SH-SY5Y (cell line): ENCODE data around the gene PHLPP1.

Experiments used
- GATA2 ChIP-seq: IDR thresholded peaks from 2 replicates; pipeline ENCODE4 v1.6.1; 2011; ENCODE audit warnings: mild to moderate bottlenecking, low read depth, low read length
- GATA3 ChIP-seq: IDR thresholded peaks from 2 replicates; pipeline ENCODE4 v1.6.1; 2011; ENCODE audit warnings: low read depth, mild to moderate bottlenecking, low read length, moderate library complexity

PHLPP1 gene

DNA sequence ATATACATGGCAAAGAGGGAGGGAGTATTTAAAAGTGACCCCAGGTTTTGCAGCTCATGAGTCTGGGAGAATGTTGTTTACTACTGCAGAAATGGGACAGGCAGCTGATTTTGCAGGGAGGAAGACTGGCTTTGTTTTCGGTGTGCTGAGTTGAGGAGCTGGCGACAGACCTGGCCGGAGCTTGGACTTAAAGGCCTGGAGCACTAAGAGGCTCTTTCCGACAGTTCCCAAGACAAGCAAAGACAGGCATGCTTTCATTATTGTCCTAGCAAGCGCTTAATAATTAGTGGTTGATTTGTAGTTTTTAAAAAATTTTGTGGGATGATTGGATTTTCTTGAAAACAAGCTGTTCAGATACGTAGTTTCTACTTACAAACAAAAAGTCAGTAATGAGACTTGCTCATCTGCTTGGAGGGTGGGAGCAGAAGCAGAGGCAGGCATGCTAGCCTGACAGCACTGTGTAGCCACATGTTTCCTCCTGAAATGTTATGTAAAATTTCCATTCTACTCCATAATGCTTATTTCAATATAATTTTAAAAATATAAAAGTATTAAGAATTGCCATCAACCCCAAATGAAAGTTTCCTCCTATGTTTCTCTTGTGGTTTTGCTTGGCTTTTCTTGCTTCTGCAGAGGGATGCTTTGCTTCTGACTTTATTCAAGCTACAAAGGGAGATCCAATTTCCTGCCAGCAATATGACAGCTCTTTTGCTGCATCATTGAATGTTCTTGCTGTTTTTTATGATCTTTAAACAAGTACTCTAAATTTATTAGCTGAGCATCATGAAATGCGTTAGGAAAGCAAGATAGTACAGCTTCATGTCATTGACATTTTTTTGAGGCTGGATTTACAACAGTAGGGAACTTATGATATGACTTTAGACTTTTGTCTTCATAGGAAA, 75.8 kb downstream of the PHLPP1 start:
- no peak for TF ChIP-seq GATA3
- no peak for TF ChIP-seq GATA2

DNA sequence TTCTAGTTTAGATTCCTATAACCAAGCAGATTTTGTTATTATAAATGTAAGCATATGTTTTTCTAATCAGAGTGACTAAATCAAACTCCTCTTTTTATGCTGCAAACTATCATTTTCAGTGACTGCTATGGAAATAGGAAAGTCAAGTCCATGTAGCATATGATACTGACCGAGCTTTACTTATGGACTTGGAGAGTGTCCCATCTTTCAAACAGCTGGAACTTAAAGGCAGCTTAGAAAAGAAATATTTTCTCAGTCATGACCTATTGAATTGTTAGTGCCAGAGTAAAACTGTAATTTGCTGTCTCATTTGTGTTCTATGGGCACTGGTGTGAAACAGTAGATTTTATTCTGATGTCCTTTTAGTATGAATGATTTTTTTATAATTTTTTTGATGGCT, 76.7 kb downstream of the PHLPP1 start:
- TF ChIP-seq GATA3 (no peak), GATA2 (no peak)

DNA sequence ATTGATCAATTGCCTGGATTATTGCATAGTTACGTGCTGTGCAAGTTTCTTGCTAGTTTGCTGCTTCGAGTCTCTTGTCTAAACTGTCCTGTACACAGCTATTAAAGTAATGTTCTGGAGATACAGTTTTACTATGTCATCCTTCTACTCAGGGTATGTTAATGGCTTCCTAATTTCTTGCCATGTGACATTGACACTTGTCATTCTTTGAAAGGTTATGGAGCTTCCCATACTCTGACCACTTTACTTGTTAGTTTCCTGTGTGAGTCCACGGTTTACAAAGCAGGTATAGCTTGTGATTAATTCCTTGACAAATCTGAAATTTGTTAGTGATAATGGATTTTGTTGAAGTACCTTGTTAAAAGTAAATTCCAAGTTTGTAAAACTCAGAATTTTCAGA, 80.5 kb downstream of the PHLPP1 start:
- no peak for TF ChIP-seq GATA3
- no peak for TF ChIP-seq GATA2

DNA sequence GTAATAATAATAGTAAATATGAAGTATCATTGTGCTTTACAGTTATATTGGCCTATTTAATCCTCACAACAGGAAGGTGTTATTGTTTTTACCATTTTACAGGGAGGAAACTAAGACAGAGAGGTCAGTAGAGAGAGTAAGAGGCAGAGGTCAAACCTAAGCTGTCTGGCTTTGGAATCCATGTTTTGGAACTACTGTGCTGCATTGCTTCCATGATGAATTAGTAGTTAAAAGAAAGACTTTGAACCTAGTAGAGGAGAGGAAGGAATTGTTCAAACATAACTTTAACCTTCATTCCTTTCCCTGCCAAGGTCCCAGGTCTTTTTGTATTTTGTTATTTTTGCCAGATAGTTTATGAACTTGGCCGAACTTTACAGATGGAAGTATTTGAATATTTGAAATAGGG, 80.9 kb downstream of the PHLPP1 start:
- TF ChIP-seq GATA2 (no peak), GATA3 (no peak)

DNA sequence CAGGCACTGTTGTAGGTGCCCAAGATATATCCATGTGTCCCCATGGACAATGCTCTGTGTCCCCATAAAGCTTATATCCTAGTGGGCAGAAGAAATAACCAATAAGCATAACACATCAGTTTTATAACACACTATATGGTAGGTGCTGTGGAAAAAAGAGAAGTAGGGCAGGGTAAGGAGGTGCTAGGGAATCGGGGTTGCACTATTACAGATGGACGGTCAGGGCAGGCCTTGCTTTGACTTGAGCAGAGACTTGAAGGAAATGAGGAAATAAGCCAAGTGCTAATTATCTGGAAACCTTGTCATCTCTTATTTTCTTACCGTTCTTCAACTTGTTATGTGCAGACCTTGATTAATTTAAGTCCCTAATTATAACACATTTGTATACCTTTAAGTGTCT, 82.0 kb downstream of the PHLPP1 start:
- no peak for TF ChIP-seq GATA2
- TF ChIP-seq GATA3, result no peak

DNA sequence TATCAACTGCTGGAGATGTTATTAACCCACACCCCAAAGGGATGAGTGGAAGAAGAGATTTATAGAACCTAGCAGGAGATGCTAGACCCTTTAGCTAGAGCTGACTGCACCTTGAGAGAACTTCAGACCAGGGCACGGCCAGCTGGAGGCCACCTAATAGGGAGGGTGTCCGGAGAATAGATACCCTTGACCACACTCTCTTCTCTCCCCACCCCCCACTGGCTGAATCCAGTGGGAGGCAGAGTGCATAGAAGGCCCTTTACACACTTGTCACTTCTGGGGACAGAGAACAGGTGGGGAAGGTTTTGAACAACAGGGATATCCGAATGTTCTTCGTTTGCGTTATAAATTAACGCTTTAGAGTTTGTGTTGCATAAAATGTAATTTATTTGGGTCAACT, 84.6 kb downstream of the PHLPP1 start:
- no peak for TF ChIP-seq GATA3
- TF ChIP-seq GATA2, result no peak

DNA sequence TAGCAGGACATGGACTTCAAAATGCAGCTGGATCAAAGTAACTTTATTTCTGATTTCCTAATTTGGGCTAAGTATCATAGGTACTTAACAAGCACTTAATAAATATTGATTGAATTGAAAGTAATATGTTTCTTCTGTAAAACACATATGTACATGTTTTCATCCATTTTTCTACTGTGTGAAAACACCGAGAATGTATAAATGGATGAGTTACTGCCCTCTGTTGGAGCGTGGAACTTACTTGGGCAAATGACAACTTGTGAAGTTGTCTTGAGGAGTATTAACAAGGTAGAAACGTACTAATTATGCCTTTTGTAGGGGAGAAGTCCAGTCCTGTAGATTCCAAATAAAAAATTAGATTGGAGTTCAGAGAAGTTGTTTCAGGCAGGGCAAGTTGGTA, 87.2 kb downstream of the PHLPP1 start:
- no peak for TF ChIP-seq GATA2
- no peak for TF ChIP-seq GATA3

DNA sequence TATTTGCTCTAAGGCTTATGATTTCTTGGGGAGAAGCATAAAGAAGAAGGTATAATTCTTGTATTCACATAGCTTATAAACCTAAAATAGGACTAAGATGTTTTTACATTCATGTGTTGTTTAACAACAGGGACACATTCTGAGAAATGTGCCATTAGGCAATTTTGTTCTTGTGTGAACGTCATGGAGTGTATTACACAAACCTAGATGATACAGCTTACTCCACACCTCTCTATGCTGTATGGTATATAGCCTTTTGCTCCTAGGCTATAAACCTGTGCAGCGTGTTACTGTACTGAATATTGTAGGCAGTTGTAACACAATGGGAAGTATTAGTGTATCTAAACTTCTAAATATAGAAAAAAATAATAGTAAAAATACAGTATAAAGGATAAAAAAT, 92.1 kb downstream of the PHLPP1 start:
- no peak for TF ChIP-seq GATA3
- no peak for TF ChIP-seq GATA2

DNA sequence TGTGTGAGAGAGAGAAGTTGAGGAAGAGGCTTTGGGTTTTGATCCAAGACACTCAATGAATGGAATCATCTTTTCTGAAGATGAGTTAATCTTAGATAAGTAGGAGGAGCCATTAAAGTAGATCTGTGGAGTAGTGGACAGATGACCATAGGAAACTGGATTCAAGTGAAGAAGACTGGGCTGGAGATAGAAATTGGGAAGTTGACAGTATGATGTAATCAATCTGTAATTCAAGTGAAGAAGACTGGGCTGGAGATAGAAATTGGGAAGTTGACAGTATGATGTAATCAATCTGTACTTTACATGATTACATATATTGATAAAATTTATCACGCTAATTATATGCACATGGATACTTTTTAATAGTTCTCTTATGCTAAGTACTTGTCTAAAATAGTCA, 92.8 kb downstream of the PHLPP1 start:
- TF ChIP-seq GATA2 (no peak), GATA3 (no peak)

DNA sequence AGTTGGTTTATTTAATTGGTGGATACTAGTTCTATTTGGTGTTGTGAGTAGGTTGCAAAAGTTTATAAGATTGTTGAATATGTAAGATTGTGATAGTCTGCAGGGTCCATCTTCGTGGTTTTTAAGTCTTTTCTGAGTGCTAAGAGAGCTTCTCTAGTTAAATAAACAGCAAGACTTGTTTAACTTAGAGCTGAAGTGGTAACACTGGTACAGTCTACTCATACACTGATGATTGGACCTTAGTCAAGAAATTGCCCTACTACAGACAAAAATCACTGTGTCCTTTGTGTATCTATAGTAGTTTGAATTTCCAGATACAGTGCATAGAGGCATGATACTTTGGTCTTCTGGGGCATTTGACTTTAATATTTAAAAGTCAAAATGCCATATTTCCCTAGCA, 94.6 kb downstream of the PHLPP1 start:
- no peak for TF ChIP-seq GATA3
- TF ChIP-seq GATA2, result no peak

DNA sequence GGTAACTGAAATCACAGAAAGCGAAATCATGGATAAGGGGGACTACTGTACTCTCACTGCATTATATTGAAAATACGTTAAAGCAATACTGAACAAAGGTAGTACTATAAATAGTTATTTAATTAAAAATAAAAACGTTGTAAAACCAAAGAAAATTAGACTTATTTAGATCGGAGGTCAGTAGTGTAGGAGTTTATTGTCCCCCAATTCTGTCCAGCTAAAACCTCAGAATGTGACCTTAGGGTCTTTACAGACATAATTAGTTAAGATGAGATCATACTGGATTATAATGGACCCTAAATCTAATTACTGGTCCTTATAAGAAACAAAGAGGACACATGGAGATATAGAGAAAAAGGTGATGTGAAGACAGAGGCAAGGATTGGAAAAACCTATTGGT, 95.3 kb downstream of the PHLPP1 start:
- no peak for TF ChIP-seq GATA2
- no peak for TF ChIP-seq GATA3

DNA sequence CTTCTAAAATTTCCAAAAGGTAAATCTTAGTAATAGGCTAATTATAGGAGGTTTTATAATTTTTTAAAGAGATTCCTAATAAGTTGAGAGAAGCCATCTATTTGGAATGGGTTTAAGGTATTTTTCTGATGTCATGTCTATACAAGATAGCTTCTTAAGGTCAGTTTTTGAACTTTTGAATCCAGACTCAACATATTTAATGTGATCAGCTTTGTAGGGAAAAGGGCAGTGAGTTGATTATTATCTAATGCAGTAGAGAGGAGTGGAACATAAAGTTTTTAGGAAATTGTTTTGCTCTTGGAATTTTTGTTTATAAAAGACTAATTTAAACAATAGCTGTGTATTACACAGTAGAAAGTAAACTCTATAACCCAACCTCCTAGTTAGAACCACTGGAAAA, 96.3 kb downstream of the PHLPP1 start:
- TF ChIP-seq GATA2 (no peak), GATA3 (no peak)

DNA sequence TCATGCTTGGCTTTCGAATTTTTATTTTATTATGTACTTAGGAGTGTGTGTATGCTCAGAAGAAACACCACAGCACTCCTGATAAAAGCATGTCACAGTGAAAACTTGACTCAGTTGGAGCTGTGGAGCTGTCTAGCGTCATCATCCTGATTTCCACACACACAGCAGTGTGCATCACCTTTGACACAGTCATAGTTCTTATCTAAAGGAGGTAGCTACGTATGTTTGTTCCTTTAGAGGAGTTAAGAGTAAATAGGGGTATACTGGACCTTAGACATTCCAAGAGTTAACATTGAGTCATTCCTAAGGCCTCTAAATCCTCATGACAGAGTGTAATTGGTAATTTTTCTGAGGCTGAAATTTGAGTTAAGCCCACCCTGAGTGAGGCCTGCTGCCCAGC, 96.9 kb downstream of the PHLPP1 start:
- TF ChIP-seq GATA2 (no peak), GATA3 (no peak)

DNA sequence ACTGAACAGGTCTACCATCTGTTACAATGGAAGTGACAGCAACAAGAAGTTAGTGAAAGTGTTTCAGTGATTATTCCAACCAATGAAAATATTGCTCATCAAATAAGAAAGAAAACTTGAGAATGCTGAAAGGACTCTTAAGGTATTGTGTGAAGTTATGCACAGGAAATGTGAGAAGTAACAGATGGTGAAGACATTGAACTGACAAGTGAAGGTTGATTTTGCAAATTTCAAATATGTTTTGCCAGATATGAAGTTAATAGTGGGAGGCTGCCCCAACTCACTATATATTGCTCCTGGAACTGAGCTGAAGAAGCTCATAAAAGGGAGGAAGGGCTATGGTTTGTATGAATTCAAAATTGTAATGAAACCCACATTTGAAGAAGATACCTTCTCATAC, 97.5 kb downstream of the PHLPP1 start:
- TF ChIP-seq GATA3, result no peak
- no peak for TF ChIP-seq GATA2

DNA sequence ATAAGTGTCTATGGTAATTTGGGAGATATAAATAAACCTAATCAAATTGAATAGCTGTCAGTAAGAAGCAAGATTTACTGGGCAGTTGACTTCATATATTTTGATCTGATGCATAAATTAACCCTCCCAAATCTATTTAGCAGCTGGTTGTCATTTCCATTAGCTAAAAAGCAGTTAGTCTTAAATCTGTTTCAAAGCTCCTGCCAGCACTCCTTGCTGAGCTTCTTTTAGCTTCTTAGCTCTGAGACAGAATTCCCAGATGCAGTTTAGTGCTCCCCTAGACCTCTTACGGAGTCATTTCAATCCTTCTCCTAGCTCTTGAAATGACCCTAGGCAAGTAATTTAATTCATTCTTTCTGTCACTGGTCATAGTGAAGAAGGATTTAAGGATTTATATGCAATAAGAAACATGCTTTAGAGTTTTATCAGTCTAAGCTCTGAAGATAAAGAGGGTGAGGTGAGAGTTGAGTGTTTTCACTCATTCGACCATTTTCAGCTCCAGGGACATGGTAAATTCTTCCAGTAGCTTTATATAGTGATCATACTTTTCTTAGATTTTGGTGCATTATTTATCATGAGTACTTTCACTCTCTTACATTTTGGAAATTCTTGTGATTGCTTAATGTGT, 98.9 kb downstream of the PHLPP1 start:
- TF ChIP-seq GATA3 (no peak), GATA2 (no peak)
